PC-3 (cell line): ENCODE measurements around the gene PDLIM5. TPM values are rescaled to one million over a fixed set of nuclear protein-coding genes. Genes with fewer than 3 reads are reported as not detected.

Experiments
- ATAC-seq: fragments of 200-7000 bp; cut with Tn5 transposase; 2 replicates; pipeline ENCODE4 v1.9.1; 2020; ENCODE audit warnings: mild to moderate bottlenecking, moderate library complexity
- BruUV-seq: library from RNA; stranded (reverse); fragments of 400-500 nt; replicated peaks from 2 replicates; lab custom pipeline; 2021; lab: Mats Ljungman, UMichigan
- CTCF ChIA-PET: fragments of 300-600 bp; sonication (Branson Sonifier 250); formaldehyde crosslinking; loops from one replicate; lab custom pipeline; 2022; ENCODE audit warnings: antibody characterized with exemption; lab: Charles Lee
- POLR2A ChIA-PET: fragments of 300-600 bp; sonication (Branson Sonifier 250); formaldehyde crosslinking; loops from one replicate; lab custom pipeline; 2022; ENCODE audit warnings: antibody characterized with exemption; ENCODE audit not compliant: unreplicated experiment; lab: Charles Lee
- DNase-seq: peaks from one replicate; pipeline ENCODE4 v3.0.0-alpha.2; 2015
- H2AFZ ChIP-seq: fragments of 300-600 bp; sonication (generic); 2 replicates; pipeline ENCODE4 v1.6.0; 2016; ENCODE audit warnings: antibody characterized with exemption, low read length
- H3F3A ChIP-seq: fragments of 300-600 bp; sonication (generic); one replicate; pipeline ENCODE4 v1.6.0; 2017; ENCODE audit warnings: antibody characterized with exemption, low read length, control low read depth, mild to moderate bottlenecking; ENCODE audit not compliant: unreplicated experiment
- H3K27ac ChIP-seq: fragments of 300-600 bp; sonication (generic); 2 replicates; pipeline ENCODE4 v1.5.1; 2016; ENCODE audit warnings: mild to moderate bottlenecking, low read length
- H3K27me3 ChIP-seq: fragments of 300-600 bp; sonication (generic); 2 replicates; pipeline ENCODE4 v1.6.1; 2016; ENCODE audit warnings: low read length, mixed read lengths
- H3K36me3 ChIP-seq: fragments of 300-600 bp; sonication (generic); 2 replicates; pipeline ENCODE4 v1.6.1; 2016; ENCODE audit warnings: low read depth, mixed run types, low read length, mixed read lengths
- H3K4me1 ChIP-seq: fragments of 300-600 bp; sonication (generic); 2 replicates; pipeline ENCODE4 v1.5.1; 2016; ENCODE audit warnings: low read length; ENCODE audit not compliant: insufficient read depth
- H3K4me2 ChIP-seq: fragments of 300-600 bp; sonication (generic); 2 replicates; pipeline ENCODE4 v1.6.0; 2016; ENCODE audit warnings: low read length
- H3K4me3 ChIP-seq: fragments of 300-600 bp; sonication (generic); 2 replicates; pipeline ENCODE4 v1.5.1; 2016; ENCODE audit warnings: mild to moderate bottlenecking, low read length, mixed read lengths
- H3K79me2 ChIP-seq: fragments of 300-600 bp; sonication (generic); 2 replicates; pipeline ENCODE4 v1.6.1; 2017; ENCODE audit warnings: low read length, mixed read lengths
- H3K9ac ChIP-seq: fragments of 300-600 bp; sonication (generic); 2 replicates; pipeline ENCODE4 v1.6.0; 2016; ENCODE audit warnings: mild to moderate bottlenecking, low read length
- H3K9me2 ChIP-seq: fragments of 300-600 bp; sonication (generic); replicated peaks from 2 replicates; pipeline ENCODE4 v1.6.1; 2016; ENCODE audit warnings: mixed run types, low read length, mixed read lengths
- H3K9me3 ChIP-seq: fragments of 300-600 bp; sonication (generic); 2 replicates; pipeline ENCODE4 v1.6.1; 2016; ENCODE audit warnings: low read length, mixed read lengths
- H4K20me1 ChIP-seq: fragments of 300-600 bp; sonication (generic); 2 replicates; pipeline ENCODE4 v1.6.1; 2016; ENCODE audit warnings: low read length, mixed read lengths
- EZH2 ChIP-seq: fragments of 300-600 bp; sonication (generic); IDR thresholded peaks from one replicate; pipeline ENCODE4 v1.6.1; 2017; ENCODE audit warnings: antibody characterized with exemption, mild to moderate bottlenecking, low read length; ENCODE audit not compliant: unreplicated experiment
- EZH2phosphoT487 ChIP-seq: fragments of 300-600 bp; sonication (generic); IDR thresholded peaks from 2 replicates; pipeline ENCODE4 v1.6.1; 2018; ENCODE audit warnings: mild to moderate bottlenecking, antibody characterized with exemption, low read length, borderline replicate concordance
- intact Hi-C: fragments of 100-400 bp; cut with micrococcal nuclease; formaldehyde crosslinking; loops from 2 replicates; pipeline ENCODE4 v1.9.0; 2023
- total RNA-seq: library from RNA; depleted of rRNA; stranded (reverse); fragments of >200 nt; gene quantifications from 2 replicates; pipeline ENCODE4 v1.2.3, GENCODE V29; 2014
- TF ChIP-seq, protein P1 (sequence below): fragments of 300-600 bp; sonication (generic); conservative IDR thresholded peaks from 2 replicates; pipeline ENCODE4 v1.5.1; 2017; ENCODE audit warnings: antibody characterized with exemption, low read depth, mild to moderate bottlenecking, low read length

The PDLIM5 gene
- total RNA-seq, 1 experiment from 2014 or later, result 57.8 TPM

DNA sequence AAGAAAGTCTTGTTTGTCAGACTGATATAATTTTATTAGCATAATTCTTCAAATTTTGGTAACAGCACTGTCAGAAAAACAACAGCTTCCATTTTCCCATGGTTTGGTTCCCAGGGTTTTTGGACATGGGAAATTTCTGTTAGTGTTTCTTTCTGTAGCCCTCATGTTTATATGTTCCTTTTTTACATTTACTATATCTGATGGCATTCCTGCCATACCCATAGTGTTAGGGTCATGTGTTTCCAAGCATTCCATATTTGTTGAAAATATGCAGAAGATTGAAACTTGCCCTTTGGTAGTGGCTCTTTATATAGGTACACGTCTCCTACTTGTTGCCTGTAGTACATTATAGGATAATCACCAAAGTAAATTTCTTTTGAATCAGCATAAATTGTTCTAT lies 65.8 kb downstream of the PDLIM5 start:
- Histone ChIP-seq H3K9ac (peak overlapping the region; percentile 40), H3F3A (no peaks in the 10 kb centered on the region), H2AFZ (no peak overlapping the region), H3K4me1 (peaks cover 29% of the 10 kb centered on the region), H3K79me2 (peaks cover 46% of the 10 kb centered on the region), H3K27ac (peak overlapping the region; percentile 89), H3K36me3 (peaks cover 3% of the 10 kb centered on the region; the same call in 1 of the 2 replicates), H3K9me2 (no peaks in the 10 kb centered on the region), H3K27me3 (no peaks in the 10 kb centered on the region), H3K4me3 (no peak overlapping the region), H3K4me2 (peak overlapping the region; percentile 13; the same call in 1 of the 2 replicates), H3K9me3 (no peaks in the 10 kb centered on the region), H4K20me1 (no peaks in the 10 kb centered on the region)
- TF ChIP-seq EZH2phosphoT487, result no peak
- TF ChIP-seq EZH2, result no peak
- TF ChIP-seq, protein P1, sequence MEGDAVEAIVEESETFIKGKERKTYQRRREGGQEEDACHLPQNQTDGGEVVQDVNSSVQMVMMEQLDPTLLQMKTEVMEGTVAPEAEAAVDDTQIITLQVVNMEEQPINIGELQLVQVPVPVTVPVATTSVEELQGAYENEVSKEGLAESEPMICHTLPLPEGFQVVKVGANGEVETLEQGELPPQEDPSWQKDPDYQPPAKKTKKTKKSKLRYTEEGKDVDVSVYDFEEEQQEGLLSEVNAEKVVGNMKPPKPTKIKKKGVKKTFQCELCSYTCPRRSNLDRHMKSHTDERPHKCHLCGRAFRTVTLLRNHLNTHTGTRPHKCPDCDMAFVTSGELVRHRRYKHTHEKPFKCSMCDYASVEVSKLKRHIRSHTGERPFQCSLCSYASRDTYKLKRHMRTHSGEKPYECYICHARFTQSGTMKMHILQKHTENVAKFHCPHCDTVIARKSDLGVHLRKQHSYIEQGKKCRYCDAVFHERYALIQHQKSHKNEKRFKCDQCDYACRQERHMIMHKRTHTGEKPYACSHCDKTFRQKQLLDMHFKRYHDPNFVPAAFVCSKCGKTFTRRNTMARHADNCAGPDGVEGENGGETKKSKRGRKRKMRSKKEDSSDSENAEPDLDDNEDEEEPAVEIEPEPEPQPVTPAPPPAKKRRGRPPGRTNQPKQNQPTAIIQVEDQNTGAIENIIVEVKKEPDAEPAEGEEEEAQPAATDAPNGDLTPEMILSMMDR, result no peak
- CTCF ChIA-PET, result no interaction called here
- POLR2A ChIA-PET, result interaction anchor here (0.7 kb wide), 2 partner anchors 13 to 37 kb away, joined by 4 to 6 read pairs; no protein-coding TSS in a partner anchor
- ATAC-seq (no peak), DNase-seq (no peak)
- intact Hi-C loops, result loop anchor here (5.0 kb wide), 1 partner anchor 55 kb away; no protein-coding TSS in a partner anchor
- BruUV-seq, result no TSS peak

DNA sequence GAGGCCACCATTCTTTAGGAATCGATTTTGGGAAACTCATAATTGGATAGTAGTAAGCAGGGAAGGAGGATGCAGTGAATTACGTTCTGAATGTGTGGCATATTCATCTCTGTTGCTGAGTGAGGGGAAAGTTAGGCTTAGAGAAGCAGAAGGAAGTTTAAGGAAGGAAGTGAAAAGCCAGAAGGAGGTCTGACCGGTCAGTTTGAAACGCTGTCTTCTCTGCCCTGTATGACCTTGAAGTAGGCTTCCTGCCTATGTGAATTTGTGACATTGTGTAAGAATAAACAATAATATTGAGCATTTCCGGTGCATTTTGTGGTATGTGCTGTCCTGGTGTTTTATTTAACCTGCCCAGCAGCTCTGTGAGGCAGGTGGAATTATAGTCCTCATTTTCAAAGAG lies 67.3 kb downstream of the PDLIM5 start:
- no peaks in the 10 kb centered on the region for H3K36me3 ChIP-seq
- BruUV-seq, result no TSS peak
- no peak overlapping the region for H3K4me3 ChIP-seq
- no peak overlapping the region for H3K27ac ChIP-seq
- H3K79me2 ChIP-seq, result peaks cover 35% of the 10 kb centered on the region
- intact Hi-C loops, result loop anchor here (5.0 kb wide), 1 partner anchor 57 kb away; no protein-coding TSS in a partner anchor
- H3K4me2 ChIP-seq, result no peak overlapping the region
- H3K4me1 ChIP-seq, result peaks cover 29% of the 10 kb centered on the region
- H2AFZ ChIP-seq, result no peak overlapping the region
- no peaks in the 10 kb centered on the region for H3F3A ChIP-seq
- ChIA-PET POLR2A (interaction anchor here (0.7 kb wide), 1 partner anchor 24 kb away, joined by 4 read pairs; no protein-coding TSS in a partner anchor), CTCF (no interaction called here)
- no peaks in the 10 kb centered on the region for H3K27me3 ChIP-seq
- DNase-seq (no peak), ATAC-seq (no peak)
- H3K9me3 ChIP-seq, result no peaks in the 10 kb centered on the region
- H3K9ac ChIP-seq, result no peak overlapping the region
- no peaks in the 10 kb centered on the region for H4K20me1 ChIP-seq
- TF ChIP-seq EZH2 (no peak), EZH2phosphoT487 (no peak)
- TF ChIP-seq, protein P1, result no peak
- H3K9me2 ChIP-seq, result no peaks in the 10 kb centered on the region
